CD4-positive, alpha-beta T cell treated with Interleukin-4 for 4 hours (primary cell): ENCODE measurements around the gene HMG20B.
A peak's percentile ranks its signal among the peaks of the same experiment; 100 is the strongest.

Experiments
- DNase-seq: peaks from one replicate; pipeline ENCODE4 v3.0.0-alpha.2; 2020

The HMG20B gene

DNA sequence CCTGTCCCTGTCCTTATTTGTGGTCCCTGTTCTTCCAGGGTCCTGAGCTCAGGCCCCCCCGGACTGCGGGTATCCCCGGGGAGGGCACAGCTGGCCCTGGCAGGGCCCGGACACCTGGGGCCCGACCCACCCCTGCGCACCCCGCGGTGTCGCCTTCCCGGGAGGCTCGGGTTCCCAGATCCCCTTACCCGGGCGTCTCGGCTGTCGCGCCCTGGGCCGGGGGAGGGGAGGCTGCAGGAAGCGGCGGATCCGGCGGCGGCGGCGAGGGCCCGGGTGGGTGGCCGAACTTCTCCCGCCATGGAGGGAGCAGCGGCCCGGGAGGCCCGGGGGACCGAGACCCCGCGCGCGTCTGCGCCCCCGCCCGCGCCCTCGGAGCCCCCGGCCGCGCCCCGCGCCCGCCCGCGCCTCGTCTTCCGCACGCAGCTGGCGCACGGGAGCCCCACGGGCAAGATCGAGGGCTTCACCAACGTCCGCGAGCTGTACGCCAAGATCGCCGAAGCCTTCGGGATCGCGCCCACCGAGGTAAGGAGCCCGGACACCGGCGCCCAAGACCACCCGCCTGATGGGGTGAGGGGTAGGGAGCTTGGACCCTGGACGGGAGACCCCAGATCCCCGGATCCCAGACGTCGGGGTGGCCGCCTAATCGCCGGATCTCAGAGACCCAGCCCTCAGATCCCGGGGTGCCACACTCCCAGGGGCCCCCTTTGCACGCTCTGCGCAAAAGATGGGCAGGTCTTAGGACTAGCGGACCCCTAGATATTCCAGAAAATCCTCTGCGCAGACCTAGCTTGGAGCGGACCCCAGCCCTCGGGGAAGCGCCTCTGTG, 12.8 kb downstream of the HMG20B start, which contains the start of gene GIPC3:
Gene GIPC3, plus strand, starts transcription at position 178 of the 826 bp plus-strand sequence. Its CDS starts 120 bp downstream, at position 298.
- no peak for DNase-seq

DNA sequence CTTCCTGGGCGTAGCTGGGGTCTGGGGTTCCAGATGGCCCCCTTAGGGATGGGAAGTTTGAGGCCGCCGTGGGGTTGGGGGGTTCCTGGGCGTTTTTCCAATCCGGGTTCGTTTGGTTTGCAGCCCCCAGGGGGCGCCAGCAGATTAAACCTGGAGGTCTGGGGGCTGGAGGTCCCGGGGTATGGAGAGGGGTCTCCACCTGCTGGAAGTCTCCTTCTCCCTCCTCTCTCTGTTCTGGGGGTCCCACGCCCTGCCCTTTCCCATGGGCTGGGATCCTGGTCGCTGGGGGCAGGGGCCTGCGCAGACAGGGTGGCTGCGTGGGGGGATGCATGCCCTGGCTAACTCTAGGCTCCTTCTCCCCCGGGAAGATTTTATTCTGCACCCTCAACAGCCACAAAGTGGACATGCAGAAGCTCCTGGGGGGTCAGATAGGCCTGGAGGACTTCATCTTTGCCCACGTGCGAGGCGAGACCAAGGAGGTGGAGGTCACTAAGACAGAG, 13.4 kb downstream of the HMG20B start:
- DNase-seq, result no peak

DNA sequence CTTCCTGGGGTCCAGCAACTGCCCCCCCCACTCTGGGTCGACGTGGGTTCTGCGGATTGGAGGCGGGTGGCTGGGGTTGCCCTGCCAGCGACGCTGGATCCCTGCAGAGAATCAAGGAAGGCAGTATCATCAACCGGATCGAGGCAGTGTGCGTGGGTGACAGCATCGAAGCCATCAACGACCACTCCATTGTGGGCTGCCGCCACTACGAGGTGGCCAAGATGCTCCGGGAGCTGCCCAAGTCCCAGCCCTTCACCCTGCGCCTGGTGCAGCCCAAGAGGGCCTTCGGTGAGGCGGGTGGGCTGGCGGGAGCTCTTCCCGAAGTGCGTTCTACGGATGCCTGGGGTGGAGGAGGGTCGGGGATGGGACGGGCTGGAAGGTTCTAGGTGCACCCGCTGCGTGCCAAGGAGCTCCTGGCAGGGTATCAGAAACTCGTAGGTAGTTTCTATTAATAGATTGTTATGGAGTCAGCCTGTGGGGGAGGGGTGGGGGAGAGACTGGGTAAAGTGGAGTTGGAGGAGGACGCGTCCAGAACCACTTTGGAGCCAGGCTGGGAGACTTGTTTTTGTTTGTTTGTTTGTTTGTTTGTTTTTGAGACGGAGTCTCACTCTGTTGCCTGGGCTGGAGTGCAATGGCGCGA, 14.1 kb downstream of the HMG20B start:
- DNase-seq, result no peak

DNA sequence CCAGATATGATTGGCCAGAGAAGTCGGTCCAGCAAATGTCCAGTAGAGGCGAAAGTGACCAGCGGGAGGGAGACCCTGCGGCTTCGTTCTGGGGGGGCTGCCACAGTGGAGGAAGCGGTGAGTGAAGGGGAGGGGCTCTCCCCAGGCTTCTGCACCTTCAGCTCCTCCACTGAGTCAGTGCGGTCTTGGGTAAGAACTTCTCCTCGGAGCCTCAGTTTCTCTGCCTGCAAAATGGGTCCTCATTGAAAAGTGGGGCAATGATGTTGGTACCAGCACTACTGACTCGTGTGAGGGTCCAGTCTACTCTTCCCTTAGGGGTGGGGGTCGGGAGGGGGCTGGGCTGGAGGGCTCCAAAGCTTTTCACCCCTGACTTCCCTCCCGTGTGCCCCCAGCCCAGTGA, 16.7 kb downstream of the HMG20B start:
- DNase-seq, result no peak

DNA sequence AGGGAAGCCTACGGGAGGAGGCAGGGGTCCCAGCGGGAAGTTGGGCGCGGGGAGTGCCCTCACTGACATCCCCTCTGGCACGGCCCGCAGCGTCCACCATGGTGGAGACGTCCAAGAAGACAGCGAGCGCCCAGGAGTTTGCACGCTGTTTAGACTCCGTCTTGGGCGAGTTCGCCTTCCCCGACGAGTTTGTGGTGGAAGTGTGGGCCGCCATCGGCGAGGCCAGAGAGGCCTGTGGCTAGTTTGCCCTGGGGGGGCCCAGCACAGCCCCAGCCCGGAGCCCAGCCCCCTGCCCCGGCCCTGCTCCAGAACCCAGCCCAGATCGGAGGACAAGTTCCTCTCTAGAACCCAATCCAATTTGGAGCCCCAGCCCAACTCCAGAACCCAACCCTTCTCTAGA, 17.2 kb downstream of the HMG20B start:
- DNase-seq, result no peak

DNA sequence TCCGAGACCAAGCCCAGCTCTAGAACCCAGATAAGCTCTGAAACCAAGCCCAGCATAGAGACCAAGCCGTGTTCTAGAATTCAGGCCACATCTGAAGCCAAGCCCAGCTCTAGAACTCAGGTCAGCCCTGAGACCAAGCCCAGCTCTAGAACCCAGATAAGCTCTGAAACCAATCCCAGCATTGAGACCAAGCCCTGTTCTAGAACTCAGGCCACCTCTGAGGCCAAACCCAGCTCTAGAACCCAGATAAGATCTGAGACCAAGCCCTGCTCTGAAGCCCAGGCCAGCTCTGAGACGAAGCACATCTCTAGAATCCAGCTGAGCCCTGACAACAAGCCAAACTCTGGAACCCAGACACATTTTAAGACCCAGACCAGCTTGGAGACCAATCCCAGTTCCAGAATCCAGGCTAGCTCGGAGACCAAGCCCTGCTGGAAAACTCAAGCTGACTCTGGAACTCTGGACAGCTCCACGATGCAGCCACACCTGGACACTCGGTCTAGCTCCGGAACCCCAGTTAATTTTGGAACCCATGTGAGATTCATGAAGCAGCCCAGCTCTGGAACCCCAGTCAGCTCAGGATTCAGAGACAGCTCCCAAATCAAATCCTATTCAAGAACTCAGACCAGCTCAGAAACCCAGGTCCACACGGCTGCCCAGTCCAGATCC, 18.4 kb downstream of the HMG20B start:
- no peak for DNase-seq

DNA sequence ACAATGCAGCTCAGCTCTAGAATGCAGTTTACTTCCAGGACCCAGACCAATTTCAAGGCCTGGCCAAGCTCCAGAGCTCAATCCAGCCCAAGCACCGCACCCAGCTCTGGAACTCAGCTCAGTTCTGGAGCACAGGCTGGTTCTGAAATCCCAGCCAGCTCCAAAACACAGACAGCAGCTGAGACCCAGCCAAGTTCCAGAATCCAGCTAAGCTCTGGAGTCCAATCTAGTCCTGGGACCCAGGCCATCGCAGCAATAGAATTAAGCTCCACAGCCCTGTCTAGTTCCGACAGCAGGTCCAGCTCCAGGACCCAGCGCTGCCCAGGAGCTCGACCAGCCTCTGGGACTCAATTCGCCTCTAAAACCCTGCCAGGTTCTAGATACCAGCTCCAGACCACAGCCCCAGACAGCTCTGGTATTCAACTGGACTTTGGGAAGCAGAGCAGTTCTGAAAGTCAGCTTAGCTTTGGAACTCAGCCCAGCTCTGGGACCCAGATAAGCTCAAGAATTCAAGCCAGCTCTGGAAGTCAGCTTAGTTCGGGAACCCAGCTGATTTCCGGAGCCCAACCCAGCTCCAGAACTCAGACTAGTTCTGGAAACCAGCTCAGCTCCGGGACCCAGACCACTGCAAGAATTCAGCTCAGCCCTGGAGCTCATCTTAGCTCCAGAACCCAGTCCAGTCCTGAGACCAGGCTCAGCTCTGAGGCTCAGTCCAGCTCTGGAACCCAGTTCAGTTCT, 19.3 kb downstream of the HMG20B start:
- DNase-seq, result no peak

DNA sequence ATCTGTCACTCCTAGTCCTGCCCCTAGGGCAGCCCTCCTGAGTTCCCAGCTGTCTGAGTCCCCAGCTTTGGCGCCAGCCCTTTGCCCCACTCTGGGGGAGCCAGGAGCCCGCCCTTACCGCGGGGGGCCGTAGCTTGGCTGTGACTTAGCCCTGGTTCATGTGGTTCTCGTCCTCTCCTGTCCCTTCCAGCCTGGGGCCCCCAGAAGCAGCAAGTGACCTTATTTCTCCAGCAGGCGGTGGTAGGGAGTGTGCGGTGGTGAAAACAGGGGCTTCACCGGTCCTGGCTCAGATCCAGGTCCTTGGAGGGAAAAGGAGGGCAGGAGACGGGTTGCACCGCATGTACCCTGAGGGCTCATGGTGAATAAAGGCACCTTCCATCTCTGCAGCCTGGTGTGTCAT, 20.4 kb downstream of the HMG20B start:
- no peak for DNase-seq

DNA sequence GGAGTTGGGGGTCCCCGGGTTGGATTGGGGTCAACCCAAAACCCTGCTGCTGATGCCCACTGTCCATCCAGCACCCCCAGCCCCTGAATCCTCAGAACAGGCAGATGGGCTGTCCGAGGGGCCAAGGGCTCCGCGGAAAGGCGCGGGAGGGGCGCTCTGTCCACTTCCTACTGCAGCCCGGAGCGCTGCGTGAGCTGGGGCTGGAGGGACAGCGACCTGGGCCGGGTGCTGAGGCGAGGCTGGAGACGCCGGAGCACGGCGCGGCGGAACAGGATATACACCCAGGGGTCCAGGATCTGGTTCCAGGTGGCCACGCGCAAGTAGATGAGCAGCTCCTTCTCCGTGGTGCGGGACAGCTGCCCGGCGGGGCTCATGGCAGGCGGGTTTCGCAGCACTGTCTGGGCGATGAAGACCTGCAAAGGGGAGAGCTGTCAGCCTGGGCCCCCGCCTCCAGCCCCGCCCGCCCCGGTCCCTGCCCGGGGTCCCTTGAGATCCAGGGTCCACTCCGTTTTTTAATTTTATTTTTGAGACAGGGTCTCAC, 22.8 kb downstream of the HMG20B start:
- DNase-seq, result no peak

DNA sequence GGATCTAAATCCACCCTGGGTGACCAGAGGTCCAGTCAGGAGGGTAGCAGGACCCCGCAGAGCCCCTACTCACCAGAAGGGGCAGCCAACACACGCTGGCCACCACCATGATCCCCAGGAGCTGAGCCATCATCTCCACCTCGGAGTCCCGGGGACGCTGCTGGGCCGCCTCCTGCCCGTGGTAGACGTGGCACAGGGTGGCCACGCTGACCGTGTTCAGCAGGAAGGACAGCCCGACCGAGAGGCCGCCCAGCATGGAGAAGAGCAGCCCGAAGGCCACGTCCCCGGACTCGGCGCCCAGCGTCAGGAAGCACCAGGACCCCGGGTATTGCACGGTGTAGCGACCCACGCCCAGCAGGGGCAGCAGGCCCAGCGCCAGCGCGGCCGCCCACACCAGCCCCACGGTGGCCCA, 27.0 kb downstream of the HMG20B start:
- no peak for DNase-seq

DNA sequence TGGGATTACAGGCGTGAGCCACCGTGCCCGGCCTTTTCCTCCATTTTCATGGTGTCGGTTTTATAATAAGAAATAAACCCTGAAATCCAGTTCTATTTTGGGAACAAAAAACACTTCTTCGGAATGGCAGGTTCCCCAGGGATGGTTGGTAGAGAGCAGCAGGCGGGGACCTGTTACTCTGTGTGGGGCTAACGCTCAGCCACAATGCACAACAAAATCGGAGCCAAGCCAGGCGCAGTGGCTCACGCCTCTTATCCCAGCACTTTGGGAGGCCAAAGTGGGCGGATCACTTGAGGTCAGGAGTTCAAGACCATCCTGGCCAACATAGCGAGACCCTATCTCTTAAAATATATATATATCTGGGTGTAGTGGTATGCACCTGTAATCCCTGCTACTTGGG, 28.3 kb downstream of the HMG20B start:
- no peak for DNase-seq

DNA sequence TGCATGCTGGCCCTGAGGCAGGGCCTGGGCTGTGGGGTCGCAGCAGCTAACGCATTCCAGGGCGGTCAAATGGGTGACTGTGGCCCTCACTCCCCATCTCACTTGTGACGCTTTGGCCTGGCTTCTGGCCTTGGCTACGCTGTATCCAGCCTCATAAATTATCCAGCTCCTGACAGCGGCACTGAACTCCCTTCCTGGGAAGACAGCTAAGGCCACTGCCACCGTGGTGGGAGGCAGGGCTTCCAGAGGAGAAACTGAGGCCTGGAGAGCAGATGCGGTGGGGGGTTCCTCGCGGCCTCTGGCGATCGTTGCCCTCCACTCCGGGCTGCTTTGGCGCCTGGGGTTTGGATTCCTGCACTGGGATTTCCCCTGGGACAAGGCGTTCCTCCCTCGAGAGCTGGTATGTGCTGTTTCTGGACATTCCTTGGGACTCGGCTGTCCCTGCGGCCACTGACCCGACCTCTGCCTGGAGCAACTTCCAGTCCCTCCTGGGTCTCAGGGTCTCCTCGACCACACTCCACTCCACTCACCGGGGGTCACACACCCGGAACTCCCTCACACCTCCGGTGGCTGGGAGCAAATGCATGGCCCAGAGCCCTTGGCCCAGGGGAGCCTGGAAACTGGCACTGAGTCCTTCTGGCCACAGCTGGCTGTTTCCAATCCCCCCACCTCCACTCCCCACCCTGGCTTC, 30.5 kb downstream of the HMG20B start:
- no peak for DNase-seq

DNA sequence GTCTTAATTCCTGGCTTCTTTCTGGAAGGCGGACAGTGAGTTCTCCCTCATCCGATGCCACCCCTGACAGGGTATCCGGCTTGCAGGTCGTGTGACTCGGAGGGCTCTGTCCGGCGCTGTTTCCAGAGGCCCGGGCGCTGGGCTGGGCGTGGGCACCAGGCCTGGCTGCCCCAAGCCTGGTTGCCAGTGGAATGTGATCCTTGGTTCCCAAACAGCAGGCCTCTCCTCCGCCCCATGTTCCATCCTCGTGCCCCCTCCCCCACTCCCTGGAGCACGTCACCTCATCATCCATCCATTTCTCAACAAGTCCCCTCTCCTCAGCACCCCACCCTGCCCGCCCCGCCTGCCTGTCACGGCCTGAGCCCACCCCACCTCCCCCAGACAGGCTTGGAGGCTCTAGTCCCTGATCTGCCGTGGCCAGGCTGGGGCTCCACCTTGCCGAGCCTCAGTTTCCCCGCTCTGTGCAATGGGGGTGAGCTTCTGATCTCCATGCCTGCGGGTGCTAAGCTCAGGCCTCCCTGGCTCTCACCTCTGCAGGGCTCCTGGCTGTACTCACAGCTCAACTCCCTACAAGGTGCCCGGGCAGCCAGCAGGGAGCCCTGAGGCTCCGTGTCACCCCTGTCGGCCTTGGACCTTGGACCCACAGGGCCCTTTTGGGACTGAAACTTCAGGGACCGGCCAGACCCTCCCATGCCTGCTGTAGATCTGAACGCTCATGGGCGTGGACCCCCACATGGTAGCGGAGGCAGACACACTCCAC, 31.7 kb downstream of the HMG20B start:
- DNase-seq, result no peak

DNA sequence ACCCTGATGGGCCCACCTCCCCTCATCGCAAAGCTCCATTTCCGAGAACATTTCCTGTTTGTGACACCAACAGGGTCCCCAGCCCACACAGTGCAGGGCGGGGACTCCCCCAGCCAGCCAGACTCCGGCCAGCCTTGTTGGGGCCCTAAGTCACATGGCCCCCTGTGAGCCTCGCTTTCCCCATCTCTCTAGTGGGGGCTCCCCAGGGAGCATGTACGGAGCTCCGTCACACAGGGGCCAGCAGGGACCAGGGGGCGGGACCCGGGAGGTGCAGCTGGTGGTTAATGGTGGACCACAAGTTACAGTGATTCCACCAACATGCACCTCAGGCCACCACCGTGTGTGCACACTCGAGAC, 32.2 kb downstream of the HMG20B start:
- DNase-seq, result peak; percentile 15

DNA sequence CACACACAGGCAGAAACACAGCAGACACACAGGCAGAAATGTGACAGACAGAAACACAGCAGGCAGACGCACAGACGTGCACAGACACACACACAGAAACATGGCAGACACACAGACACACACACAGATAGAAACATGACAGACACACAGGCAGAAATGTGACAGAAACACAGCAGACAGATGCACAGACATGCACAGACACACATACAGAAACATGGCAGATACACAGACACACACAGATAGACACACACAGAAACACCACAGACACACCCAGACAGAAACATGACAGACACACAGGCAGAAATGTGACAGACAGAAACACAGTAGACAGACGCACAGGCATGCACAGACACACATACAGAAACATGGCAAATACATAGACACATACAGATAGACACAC, 32.6 kb downstream of the HMG20B start:
- DNase-seq, result no peak

DNA sequence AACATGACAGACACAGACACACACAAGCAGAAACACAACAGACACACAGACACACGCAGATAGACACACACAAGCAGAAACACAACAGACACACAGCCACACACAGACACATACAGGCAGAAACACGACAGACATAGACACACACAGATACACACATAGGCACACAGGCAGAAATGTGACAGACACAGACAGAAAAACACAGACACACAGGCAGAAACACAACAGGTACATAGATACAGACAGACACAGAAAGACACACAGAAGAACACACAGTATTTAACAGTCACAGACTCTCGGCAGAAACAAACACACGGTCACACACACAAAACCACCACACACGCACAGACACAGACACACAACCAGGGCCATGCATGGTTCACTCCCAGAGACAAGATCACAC, 33.0 kb downstream of the HMG20B start:
- DNase-seq, result no peak

DNA sequence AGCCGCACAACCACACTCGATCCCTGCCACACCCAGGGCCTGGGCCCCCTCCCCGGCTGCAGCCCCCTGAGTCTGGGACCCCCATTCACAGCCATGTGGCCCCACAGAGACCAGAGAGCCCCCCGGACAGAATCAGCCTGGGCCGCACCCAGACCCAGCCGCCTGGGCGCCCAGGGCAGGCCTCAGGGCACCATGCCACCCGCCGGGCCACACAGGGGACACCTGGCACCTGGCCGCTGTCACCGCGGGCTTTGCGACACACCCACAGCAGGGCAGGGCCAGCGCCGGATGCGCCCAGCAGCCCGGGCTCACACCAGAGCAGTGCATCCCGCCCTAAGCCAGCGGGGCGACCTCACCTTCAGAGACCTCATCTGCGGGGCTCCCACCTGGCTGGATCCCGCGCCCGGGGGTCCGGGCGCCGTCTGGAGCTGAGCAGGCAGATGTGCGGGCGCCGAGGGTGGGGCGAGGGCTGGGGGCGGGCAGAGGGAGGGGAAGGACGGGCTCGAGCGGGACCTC, 33.5 kb downstream of the HMG20B start:
- no peak for DNase-seq

DNA sequence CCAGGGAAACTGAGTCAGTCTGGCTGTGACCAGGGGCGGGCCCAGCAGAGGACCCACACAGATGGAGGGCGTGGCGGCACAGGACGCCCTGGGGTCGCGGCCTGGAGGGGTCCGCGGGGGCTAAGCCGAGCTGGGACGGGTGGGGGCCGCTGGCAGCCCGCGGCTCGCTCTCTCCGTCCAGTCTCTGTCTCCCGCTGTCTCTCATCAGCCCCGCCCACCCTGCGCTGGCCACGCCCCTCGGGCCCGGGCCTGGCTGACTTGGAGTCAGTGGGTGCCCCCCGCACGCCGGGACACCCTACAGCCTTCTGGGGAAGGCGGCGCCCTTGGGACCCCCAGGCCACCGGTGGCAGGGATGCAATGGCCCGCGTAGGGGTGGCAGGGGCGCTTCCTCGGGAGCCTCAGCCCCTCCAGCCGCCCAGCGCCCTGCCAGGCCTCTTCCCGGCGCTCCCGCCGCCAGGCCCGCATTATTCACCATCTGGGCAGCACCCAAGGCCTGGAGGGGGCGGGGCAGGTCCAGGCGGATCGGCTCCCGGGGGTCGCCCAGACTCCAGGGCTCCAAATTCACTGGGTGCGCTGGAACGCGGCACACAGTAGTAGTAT, 34.0 kb downstream of the HMG20B start, which contains the start of gene TBXA2R:
Gene TBXA2R, minus strand, starts transcription at position 186 of the 600 bp plus-strand sequence. CDS start 6,241 bp downstream, outside the sequence.
- no peak for DNase-seq

DNA sequence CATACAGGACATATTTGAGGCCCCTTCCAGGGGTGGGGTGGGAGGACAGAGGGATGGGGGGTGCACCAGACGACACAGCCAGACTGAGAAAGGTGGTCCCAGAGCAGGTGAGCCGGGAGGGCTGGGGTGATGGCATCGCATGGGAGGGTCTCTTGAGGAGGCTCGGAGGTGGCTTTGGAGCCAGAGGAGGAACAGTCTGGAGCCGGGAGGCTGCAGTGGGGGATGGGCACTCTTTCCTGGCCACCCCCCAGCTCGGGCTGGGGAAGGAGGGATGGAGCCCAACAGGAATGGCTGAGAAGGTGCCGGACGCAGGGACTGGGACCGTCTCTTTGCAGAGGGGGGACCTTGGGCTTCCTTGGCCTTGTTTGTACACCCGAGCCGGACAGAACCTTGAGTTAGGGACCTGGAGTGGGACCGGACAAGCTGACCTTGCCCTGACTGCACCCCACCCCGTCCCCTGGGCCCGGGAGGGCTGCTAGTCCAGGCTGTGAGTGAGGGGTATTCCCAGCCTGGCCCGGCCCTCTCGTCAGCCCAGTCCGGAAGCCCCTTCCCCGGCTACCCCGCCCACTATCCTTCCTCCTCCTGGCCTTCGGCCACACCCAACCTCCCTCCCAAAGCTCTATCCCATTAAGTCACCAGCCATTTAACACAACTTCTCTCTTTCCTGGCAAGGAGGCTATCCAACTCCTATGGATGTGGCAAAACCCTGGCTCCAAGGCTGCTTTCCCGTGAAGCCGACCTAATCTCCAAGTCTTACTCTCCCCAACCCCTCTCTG, 34.7 kb downstream of the HMG20B start:
- DNase-seq, result no peak
